K562 (cell line): Measurements from ENCODE around the gene SPATA24. TPM values are rescaled to one million over a fixed set of nuclear protein-coding genes. Genes with fewer than 3 reads are reported as not detected.

Experiments
- CBX8 ChIP-seq: fragments of 200-600 bp; sonication (generic); IDR thresholded peaks from 2 replicates; pipeline ENCODE4 v1.6.1; 2012; ENCODE audit warnings: borderline replicate concordance, mixed run types, low read depth, mild to moderate bottlenecking, moderate library complexity, mixed read lengths, low read length, control low read depth, inconsistent platforms; ENCODE audit not compliant: poor library complexity, severe bottlenecking; ENCODE audit errors: extremely low read depth
- FOXK1 ChIP-seq: sonication (generic); formaldehyde crosslinking; IDR thresholded peaks from 2 replicates; pipeline ENCODE4 v1.8.0; 2022; ENCODE audit warnings: missing genetic modification reagents, mild to moderate bottlenecking, borderline replicate concordance
- HBP1 ChIP-seq: fragments of 450-650 bp; formaldehyde crosslinking; IDR thresholded peaks from 2 replicates; pipeline ENCODE4 v1.4.0; 2022; ENCODE audit warnings: missing genetic modification characterization
- JUND ChIP-seq, 2 experiments: IDR thresholded peaks; 2 replicates in 1 of 2; 3 replicates in 1 of 2; pipeline ENCODE4 v1.6.1; 2011; ENCODE audit warnings: borderline replicate concordance in 2 of 2, low read depth in 2 of 2, low read length in 2 of 2, improper control_type of control experiment in 1 of 2, missing biosample characterization in 1 of 2, missing genetic modification characterization in 1 of 2, missing genetic modification reagents in 1 of 2
- MLLT1 ChIP-seq, 2 experiments: fragments of 450-650 bp; IDR thresholded peaks; 2 replicates each; pipeline ENCODE4 v1.6.1; 2016
- NR3C1 ChIP-seq: sonication (generic); formaldehyde crosslinking; IDR thresholded peaks from 2 replicates; pipeline ENCODE4 v1.8.1; 2022; ENCODE audit warnings: missing genetic modification reagents
- PHF21A ChIP-seq: fragments of 450-650 bp; IDR thresholded peaks from 2 replicates; pipeline ENCODE4 v1.6.1; 2017; ENCODE audit warnings: low read depth, borderline replicate concordance
- POLR2B ChIP-seq: fragments of 450-650 bp; IDR thresholded peaks from 2 replicates; pipeline ENCODE4 v1.6.1; 2018; ENCODE audit warnings: low read depth; ENCODE audit not compliant: partially characterized antibody
- SIRT6 ChIP-seq: IDR thresholded peaks from one replicate; pipeline ENCODE4 v1.6.1; 2012; ENCODE audit warnings: low read depth, mild to moderate bottlenecking, control low read depth, inconsistent platforms, low read length, moderate library complexity
- TAF15 ChIP-seq: fragments of 200-400 bp; formaldehyde crosslinking; IDR thresholded peaks from 2 replicates; pipeline ENCODE4 v1.6.1; 2017; ENCODE audit warnings: mild to moderate bottlenecking, low read depth, low read length, moderate library complexity
- XRCC5 ChIP-seq: fragments of 200-400 bp; formaldehyde crosslinking; IDR thresholded peaks from 2 replicates; pipeline ENCODE4 v1.6.1; 2017; ENCODE audit warnings: low read depth, mild to moderate bottlenecking, low read length
- ZNF318 ChIP-seq, 2 experiments: fragments of 450-650 bp; IDR thresholded peaks; 2 replicates each; pipeline ENCODE4 v1.6.1; 2016; ENCODE audit warnings: mild to moderate bottlenecking in 2 of 2, borderline replicate concordance in 1 of 2, low read depth in 1 of 2, moderate library complexity in 1 of 2
- ZNF384 ChIP-seq: IDR thresholded peaks from 2 replicates; pipeline ENCODE4 v1.6.1; 2012; ENCODE audit warnings: low read depth, low read length, improper control_type of control experiment
- ZNF436 ChIP-seq: fragments of 250-450, 450-650 bp; sonication (Bioruptor Pico); formaldehyde crosslinking; IDR thresholded peaks from 2 replicates; pipeline ENCODE4 v1.7.0; 2020; ENCODE audit warnings: mild to moderate bottlenecking
- ZNF551 ChIP-seq: fragments of 250-450 bp; sonication (Bioruptor Pico); IDR thresholded peaks from 2 replicates; pipeline ENCODE4 v1.5.0; 2021; ENCODE audit warnings: mild to moderate bottlenecking, moderate library complexity
- polyA plus RNA-seq, 8 experiments: library from polyadenylated mRNA; depleted of rRNA in 4 of 8; stranded (reverse) in 5 of 8; unstranded in 3 of 8; fragments of >200 nt; fragmentation: Nextera tagmentation in 2 of 8; fragmentation: Illumina TruSeq in 1 of 8; extraction: Ambion mirVana in 2 of 8; extraction: Trizol in 1 of 8; gene quantifications; 2 replicates each; pipeline versions ENCODE4 v1.2.1 to v1.2.3, GENCODE V29; 2011 to 2014; ENCODE audit warnings: inconsistent platforms in 1 of 8, missing spikeins in 1 of 8
- total RNA-seq, 7 experiments: library from RNA; depleted of rRNA in 6 of 7; stranded (reverse); fragments of >200 nt in 6 of 7; fragmentation: Illumina TruSeq in 2 of 7; extraction: Trizol in 2 of 7; gene quantifications; 2 replicates each; pipeline versions ENCODE4 v1.2.1 to v1.2.3, GENCODE V29; 2011 to 2021; ENCODE audit warnings: low replicate concordance in 1 of 7

The SPATA24 gene
- total and polyA plus RNA-seq, 9 of the 15 experiments (the other 6 are each of a cell fraction or from before 2014, with no cell fraction given): 4.1 to 12.6 (median 8.0) TPM

GRCh38 chr5:139439013-139439903 lies 35.4 kb upstream of the SPATA24 start, which contains the start of gene DNAJC18 (continued):
- TF ChIP-seq NR3C1 (CRISPR knock-in tag): no peak
- no peak for TF ChIP-seq ZNF384
- TF ChIP-seq HBP1: no peak
- no peak for TF ChIP-seq PHF21A
- no peak for TF ChIP-seq JUND (IDR thresholded peaks at IDR 0.05; ENCODE audit: borderline replicate concordance, low read depth, low read length)
- TF ChIP-seq JUND (tag; IDR thresholded peaks at IDR 0.05; ENCODE audit: borderline replicate concordance, low read depth, low read length): peak; percentile 26; the same call in 1 of the 3 replicates
- TF ChIP-seq ZNF436 (CRISPR knock-in tag): no peak
- no peak for TF ChIP-seq MLLT1 (IDR thresholded peaks at IDR 0.05)
- TF ChIP-seq POLR2B: peak; percentile 23
- no peak for TF ChIP-seq SIRT6
- no peak for TF ChIP-seq ZNF551 (CRISPR knock-in tag)
- TF ChIP-seq TAF15: no peak
- TF ChIP-seq CBX8: no peak
- TF ChIP-seq XRCC5: no peak
- TF ChIP-seq FOXK1 (CRISPR knock-in tag): no peak
- no peak for TF ChIP-seq ZNF318 (IDR thresholded peaks at IDR 0.05; ENCODE audit: borderline replicate concordance in 1 of 2, low read depth in 1 of 2)
